Left ventricle myocardium inferior (tissue), 1 donor: ENCODE measurements around the gene TM4SF5. TPM values are rescaled to one million over a fixed set of nuclear protein-coding genes. Genes with fewer than 3 reads are reported as not detected.

ENCODE experiments used
- DNase-seq: peaks from one replicate; pipeline ENCODE4 v3.0.0-alpha.2; 2020
- H3K27ac ChIP-seq: fragments of 200-600 bp; replicated peaks from 2 replicates; pipeline ENCODE4 v1.8.0; 2021
- H3K27me3 ChIP-seq: fragments of 200-600 bp; 2 replicates; pipeline ENCODE4 v1.8.0; 2021; ENCODE audit warnings: low read depth
- H3K36me3 ChIP-seq: fragments of 200-600 bp; 2 replicates; pipeline ENCODE4 v1.8.0; 2021
- H3K4me1 ChIP-seq: fragments of 200-600 bp; 2 replicates; pipeline ENCODE4 v1.8.0; 2021
- H3K4me3 ChIP-seq: fragments of 200-600 bp; 2 replicates; pipeline ENCODE4 v1.8.0; 2021; ENCODE audit warnings: mild to moderate bottlenecking, moderate library complexity
- H3K9me3 ChIP-seq: fragments of 200-600 bp; replicated peaks from 2 replicates; pipeline ENCODE4 v1.8.0; 2021
- CTCF ChIP-seq: fragments of 200-600 bp; IDR thresholded peaks from 2 replicates; pipeline ENCODE4 v1.8.0; 2021; ENCODE audit warnings: antibody characterized with exemption, mild to moderate bottlenecking, borderline replicate concordance
- intact Hi-C: fragments of 100-400 bp; cut with micrococcal nuclease; formaldehyde crosslinking; loops from one replicate; pipeline ENCODE4 v1.11.0; 2022
- total RNA-seq: library from RNA; stranded (reverse); fragmentation: NEBNext Ultra II Directional; extraction: Animal tissue kit (Norgen Biotek cat#: 25700); gene quantifications from one replicate; pipeline ENCODE4 v1.2.1, GENCODE V29; 2021
- donor health status: DM: no; HTN: yes; CAD: no; lungs with severe emphysema.

The TM4SF5 gene
- total RNA-seq, 1 donor from 2014 or later, result not detected

GRCh38 chr17:4790705-4791088, 19.0 kb downstream of the TM4SF5 start:
- peaks cover 48% of the 10 kb centered on the region for H3K4me1 ChIP-seq
- peak overlapping the region; percentile 100 for H3K27ac ChIP-seq
- no peaks in the 10 kb centered on the region for H3K9me3 ChIP-seq
- peaks cover 8% of the 10 kb centered on the region for H3K27me3 ChIP-seq
- DNase-seq, result no peak
- H3K4me3 ChIP-seq, result peak overlapping the region; percentile 90
- H3K36me3 ChIP-seq, result no peaks in the 10 kb centered on the region
- TF ChIP-seq CTCF, result no peak
- intact Hi-C loops, result no loop called here

- Histone ChIP-seq H3K36me3 (peaks cover 23% of the 10 kb centered on the region), H3K4me3 (peak overlapping the region; percentile 76), H3K27ac (peak overlapping the region; percentile 83), H3K4me1 (peaks cover 23% of the 10 kb centered on the region), H3K27me3 (no peaks in the 10 kb centered on the region), H3K9me3 (no peaks in the 10 kb centered on the region)
- TF ChIP-seq CTCF, result no peak
- DNase-seq, result no peak
- intact Hi-C loops, result no loop called here
Measured at GRCh38 chr17:4795168-4795567, 23.5 kb downstream of the TM4SF5 start.

DNA sequence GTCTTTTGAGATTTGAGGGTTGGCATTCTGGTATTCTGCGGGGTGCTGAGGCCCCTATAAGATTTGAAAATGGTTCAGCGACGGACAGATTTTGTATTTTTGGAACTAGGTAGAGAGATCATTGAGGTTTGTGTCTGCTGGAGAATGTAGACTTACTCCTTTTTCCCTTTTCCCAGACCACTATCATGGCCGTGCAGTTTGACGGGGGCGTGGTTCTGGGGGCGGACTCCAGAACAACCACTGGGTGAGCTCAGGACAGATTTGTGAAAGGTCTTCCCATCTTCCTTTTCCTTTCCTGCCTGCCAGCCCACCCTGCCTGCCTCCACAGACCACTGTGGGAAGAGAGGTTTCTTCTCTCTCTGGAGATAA, 24.9 kb downstream of the TM4SF5 start:
- Histone ChIP-seq H3K36me3 (peaks cover 23% of the 10 kb centered on the region), H3K4me1 (peaks cover 16% of the 10 kb centered on the region), H3K27me3 (no peaks in the 10 kb centered on the region), H3K9me3 (no peaks in the 10 kb centered on the region), H3K4me3 (peak overlapping the region; percentile 76), H3K27ac (peak overlapping the region; percentile 83)
- DNase-seq, result no peak
- intact Hi-C loops, result no loop called here
- TF ChIP-seq CTCF, result no peak

GRCh38 chr17:4800462-4801196, 28.9 kb downstream of the TM4SF5 start:
- peaks cover 23% of the 10 kb centered on the region for H3K36me3 ChIP-seq
- intact Hi-C loops, result no loop called here
- DNase-seq, result no peak
- H3K4me1 ChIP-seq, result peaks cover 16% of the 10 kb centered on the region
- no peak overlapping the region for H3K4me3 ChIP-seq
- TF ChIP-seq CTCF, result no peak
- no peak overlapping the region for H3K27ac ChIP-seq
- no peaks in the 10 kb centered on the region for H3K9me3 ChIP-seq
- no peaks in the 10 kb centered on the region for H3K27me3 ChIP-seq

- H3K4me1 ChIP-seq, result peaks cover 14% of the 10 kb centered on the region
- no peak within 1 kb of the TSS for H3K4me3 ChIP-seq
- no peaks in the 10 kb centered on the region for H3K27me3 ChIP-seq
- TF ChIP-seq CTCF, result no peak
- intact Hi-C loops, result no loop called here
- H3K9me3 ChIP-seq, result no peaks in the 10 kb centered on the region
- no peak for DNase-seq
- peaks cover 21% of the 10 kb centered on the region for H3K36me3 ChIP-seq
- no peak within 1 kb of the TSS for H3K27ac ChIP-seq
Measured at GRCh38 chr17:4802228-4802627, 30.5 kb downstream of the TM4SF5 start, which contains the start of gene C17orf114. Gene C17orf114, minus strand, starts transcription at chr17:4802328.
